Measurements from ENCODE around the gene EPHB1.

DNA sequence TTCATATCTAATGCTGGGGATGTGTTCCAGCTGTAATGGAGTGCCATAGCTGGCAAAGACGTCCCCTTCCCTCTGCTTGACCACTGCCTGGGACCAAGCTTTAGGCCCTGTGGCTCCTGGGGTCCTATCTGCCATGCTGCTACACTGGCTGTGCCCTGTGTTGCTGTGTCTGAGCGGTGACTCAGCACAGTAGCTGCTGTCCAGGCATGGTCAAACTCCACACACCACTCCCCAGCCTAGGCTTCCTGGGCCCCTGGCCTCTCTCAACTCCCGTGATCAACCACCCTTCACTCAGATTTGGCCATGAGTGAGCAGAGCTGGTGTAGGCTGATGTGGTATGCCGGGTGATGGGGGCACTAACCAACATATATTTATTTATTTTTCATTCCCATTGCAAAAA lies 27.0 kb downstream of the EPHB1 start:
- TF ChIP-seq, protein P1, sequence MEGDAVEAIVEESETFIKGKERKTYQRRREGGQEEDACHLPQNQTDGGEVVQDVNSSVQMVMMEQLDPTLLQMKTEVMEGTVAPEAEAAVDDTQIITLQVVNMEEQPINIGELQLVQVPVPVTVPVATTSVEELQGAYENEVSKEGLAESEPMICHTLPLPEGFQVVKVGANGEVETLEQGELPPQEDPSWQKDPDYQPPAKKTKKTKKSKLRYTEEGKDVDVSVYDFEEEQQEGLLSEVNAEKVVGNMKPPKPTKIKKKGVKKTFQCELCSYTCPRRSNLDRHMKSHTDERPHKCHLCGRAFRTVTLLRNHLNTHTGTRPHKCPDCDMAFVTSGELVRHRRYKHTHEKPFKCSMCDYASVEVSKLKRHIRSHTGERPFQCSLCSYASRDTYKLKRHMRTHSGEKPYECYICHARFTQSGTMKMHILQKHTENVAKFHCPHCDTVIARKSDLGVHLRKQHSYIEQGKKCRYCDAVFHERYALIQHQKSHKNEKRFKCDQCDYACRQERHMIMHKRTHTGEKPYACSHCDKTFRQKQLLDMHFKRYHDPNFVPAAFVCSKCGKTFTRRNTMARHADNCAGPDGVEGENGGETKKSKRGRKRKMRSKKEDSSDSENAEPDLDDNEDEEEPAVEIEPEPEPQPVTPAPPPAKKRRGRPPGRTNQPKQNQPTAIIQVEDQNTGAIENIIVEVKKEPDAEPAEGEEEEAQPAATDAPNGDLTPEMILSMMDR (conservative IDR thresholded peaks at IDR 0.05 in 1 of 2, IDR thresholded peaks at IDR 0.05 in 1 of 2; ENCODE audit: extremely low read depth in 1 of 2, insufficient read depth in 1 of 2, low read depth in 1 of 2, low read length in 2 of 2), result no peak
- TF ChIP-seq EZH2 (IDR thresholded peaks at IDR 0.05; ENCODE audit: borderline replicate concordance, low read length), result no peak

Data from mammary epithelial cell (primary cell).